ENCODE results near the gene OR6C75.
"Not testable (repeated sequence)": the region's sequence is repeated elsewhere in the genome, so short reads cannot be mapped to it uniquely, and the experiment has no call there.

DNA sequence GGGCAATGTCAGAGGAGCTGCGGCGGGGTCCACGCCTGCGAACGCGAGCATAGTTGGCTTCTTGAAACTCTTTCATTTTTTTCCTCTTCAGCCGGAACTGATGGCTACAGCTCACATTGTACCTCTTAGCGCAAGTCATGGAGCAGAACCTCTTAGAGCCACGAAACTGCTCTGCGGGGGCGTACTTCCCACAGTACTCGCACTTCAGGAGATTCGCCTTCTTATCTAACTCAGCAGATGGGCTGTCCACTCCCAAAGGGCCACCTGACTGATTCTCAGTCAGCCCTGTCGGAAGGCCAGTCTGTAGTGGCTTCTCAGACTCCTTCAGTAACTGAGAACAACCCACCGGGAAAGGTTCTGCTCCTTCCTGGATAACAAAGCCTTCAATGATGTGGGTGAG lies 49.4 kb downstream of the OR6C75 start:
- not testable (repeated sequence) for TF ChIP-seq POLR2AphosphoS5 (IDR thresholded peaks at IDR 0.05; ENCODE audit: low read depth, low read length); POLR2A (IDR thresholded peaks at IDR 0.05; ENCODE audit: low read depth, low read length); TAF1 (IDR thresholded peaks at IDR 0.05; ENCODE audit: borderline replicate concordance, low read depth, low read length)
